ENCODE results near the gene RAB11A. TPM values are rescaled to one million over a fixed set of nuclear protein-coding genes. Genes with fewer than 3 reads are reported as not detected.
A peak's percentile ranks its signal among the peaks of the same experiment; 100 is the strongest.

The RAB11A gene
- total and polyA plus RNA-seq, 2 of the 13 experiments (the other 11 are each of a cell fraction or from before 2014, with no cell fraction given): 161 to 162 TPM

GRCh38 chr15:65832549-65833364 is 36.5 kb upstream of the RAB11A start (continued):
- TF ChIP-seq ATF2 (CRISPR knock-in tag; IDR thresholded peaks at IDR 0.05): peak; percentile 78; the same call in 1 of the 2 replicates
- peak; percentile 71; the same call in 1 of the 2 replicates for TF ChIP-seq HDAC2 (CRISPR knock-in tag; IDR thresholded peaks at IDR 0.05)
- no peak for TF ChIP-seq NR1H2 (CRISPR knock-in tag; IDR thresholded peaks at IDR 0.05; ENCODE audit: borderline replicate concordance, low read depth)
- TF ChIP-seq AHDC1 (CRISPR knock-in tag; IDR thresholded peaks at IDR 0.05; ENCODE audit: borderline replicate concordance): peak; percentile 89; the same call in 1 of the 2 replicates
- no peak for TF ChIP-seq SOX6 (IDR thresholded peaks at IDR 0.05)
- peak; percentile 91 for TF ChIP-seq SOX6 (CRISPR knock-in tag; IDR thresholded peaks at IDR 0.05)
- peak; percentile 92 for TF ChIP-seq ERF (CRISPR knock-in tag; IDR thresholded peaks at IDR 0.05)
- TF ChIP-seq, protein P1, sequence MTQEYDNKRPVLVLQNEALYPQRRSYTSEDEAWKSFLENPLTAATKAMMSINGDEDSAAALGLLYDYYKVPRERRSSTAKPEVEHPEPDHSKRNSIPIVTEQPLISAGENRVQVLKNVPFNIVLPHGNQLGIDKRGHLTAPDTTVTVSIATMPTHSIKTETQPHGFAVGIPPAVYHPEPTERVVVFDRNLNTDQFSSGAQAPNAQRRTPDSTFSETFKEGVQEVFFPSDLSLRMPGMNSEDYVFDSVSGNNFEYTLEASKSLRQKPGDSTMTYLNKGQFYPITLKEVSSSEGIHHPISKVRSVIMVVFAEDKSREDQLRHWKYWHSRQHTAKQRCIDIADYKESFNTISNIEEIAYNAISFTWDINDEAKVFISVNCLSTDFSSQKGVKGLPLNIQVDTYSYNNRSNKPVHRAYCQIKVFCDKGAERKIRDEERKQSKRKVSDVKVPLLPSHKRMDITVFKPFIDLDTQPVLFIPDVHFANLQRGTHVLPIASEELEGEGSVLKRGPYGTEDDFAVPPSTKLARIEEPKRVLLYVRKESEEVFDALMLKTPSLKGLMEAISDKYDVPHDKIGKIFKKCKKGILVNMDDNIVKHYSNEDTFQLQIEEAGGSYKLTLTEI (CRISPR knock-in tag; conservative IDR thresholded peaks at IDR 0.05): no peak
- TF ChIP-seq POLR2G (IDR thresholded peaks at IDR 0.05; ENCODE audit: low read depth, low read length): peak; percentile 93
- TF ChIP-seq, protein P2, sequence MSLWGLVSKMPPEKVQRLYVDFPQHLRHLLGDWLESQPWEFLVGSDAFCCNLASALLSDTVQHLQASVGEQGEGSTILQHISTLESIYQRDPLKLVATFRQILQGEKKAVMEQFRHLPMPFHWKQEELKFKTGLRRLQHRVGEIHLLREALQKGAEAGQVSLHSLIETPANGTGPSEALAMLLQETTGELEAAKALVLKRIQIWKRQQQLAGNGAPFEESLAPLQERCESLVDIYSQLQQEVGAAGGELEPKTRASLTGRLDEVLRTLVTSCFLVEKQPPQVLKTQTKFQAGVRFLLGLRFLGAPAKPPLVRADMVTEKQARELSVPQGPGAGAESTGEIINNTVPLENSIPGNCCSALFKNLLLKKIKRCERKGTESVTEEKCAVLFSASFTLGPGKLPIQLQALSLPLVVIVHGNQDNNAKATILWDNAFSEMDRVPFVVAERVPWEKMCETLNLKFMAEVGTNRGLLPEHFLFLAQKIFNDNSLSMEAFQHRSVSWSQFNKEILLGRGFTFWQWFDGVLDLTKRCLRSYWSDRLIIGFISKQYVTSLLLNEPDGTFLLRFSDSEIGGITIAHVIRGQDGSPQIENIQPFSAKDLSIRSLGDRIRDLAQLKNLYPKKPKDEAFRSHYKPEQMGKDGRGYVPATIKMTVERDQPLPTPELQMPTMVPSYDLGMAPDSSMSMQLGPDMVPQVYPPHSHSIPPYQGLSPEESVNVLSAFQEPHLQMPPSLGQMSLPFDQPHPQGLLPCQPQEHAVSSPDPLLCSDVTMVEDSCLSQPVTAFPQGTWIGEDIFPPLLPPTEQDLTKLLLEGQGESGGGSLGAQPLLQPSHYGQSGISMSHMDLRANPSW (CRISPR knock-in tag; IDR thresholded peaks at IDR 0.05; ENCODE audit: borderline replicate concordance): no peak; the same call in 1 of the 2 replicates
- TF ChIP-seq, protein P3, sequence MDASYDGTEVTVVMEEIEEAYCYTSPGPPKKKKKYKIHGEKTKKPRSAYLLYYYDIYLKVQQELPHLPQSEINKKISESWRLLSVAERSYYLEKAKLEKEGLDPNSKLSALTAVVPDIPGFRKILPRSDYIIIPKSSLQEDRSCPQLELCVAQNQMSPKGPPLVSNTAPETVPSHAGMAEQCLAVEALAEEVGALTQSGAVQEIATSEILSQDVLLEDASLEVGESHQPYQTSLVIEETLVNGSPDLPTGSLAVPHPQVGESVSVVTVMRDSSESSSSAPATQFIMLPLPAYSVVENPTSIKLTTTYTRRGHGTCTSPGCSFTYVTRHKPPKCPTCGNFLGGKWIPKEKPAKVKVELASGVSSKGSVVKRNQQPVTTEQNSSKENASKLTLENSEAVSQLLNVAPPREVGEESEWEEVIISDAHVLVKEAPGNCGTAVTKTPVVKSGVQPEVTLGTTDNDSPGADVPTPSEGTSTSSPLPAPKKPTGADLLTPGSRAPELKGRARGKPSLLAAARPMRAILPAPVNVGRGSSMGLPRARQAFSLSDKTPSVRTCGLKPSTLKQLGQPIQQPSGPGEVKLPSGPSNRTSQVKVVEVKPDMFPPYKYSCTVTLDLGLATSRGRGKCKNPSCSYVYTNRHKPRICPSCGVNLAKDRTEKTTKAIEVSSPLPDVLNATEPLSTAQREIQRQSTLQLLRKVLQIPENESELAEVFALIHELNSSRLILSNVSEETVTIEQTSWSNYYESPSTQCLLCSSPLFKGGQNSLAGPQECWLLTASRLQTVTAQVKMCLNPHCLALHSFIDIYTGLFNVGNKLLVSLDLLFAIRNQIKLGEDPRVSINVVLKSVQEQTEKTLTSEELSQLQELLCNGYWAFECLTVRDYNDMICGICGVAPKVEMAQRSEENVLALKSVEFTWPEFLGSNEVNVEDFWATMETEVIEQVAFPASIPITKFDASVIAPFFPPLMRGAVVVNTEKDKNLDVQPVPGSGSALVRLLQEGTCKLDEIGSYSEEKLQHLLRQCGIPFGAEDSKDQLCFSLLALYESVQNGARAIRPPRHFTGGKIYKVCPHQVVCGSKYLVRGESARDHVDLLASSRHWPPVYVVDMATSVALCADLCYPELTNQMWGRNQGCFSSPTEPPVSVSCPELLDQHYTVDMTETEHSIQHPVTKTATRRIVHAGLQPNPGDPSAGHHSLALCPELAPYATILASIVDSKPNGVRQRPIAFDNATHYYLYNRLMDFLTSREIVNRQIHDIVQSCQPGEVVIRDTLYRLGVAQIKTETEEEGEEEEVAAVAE (CRISPR knock-in tag; IDR thresholded peaks at IDR 0.05; ENCODE audit: borderline replicate concordance): peak; percentile 79; the same call in 1 of the 2 replicates

Data from HepG2 (cell line).